Activated T-cell treated with anti-CD3 and anti-CD28 coated beads for 24 hours (primary cell): ENCODE data around the gene SLC2A4.

Source experiments
- DNase-seq: peaks from one replicate; pipeline ENCODE4 v3.0.0-alpha.2; 2020; ENCODE audit warnings: low read depth

The SLC2A4 gene

GRCh38 chr17:7248796-7249195 is 32.7 kb upstream of the SLC2A4 start:
- DNase-seq = no peak

- DNase-seq = no peak
Measured at GRCh38 chr17:7249214-7249613, 32.3 kb upstream of the SLC2A4 start.

GRCh38 chr17:7249830-7250229 is 31.7 kb upstream of the SLC2A4 start:
- no peak for DNase-seq

DNA sequence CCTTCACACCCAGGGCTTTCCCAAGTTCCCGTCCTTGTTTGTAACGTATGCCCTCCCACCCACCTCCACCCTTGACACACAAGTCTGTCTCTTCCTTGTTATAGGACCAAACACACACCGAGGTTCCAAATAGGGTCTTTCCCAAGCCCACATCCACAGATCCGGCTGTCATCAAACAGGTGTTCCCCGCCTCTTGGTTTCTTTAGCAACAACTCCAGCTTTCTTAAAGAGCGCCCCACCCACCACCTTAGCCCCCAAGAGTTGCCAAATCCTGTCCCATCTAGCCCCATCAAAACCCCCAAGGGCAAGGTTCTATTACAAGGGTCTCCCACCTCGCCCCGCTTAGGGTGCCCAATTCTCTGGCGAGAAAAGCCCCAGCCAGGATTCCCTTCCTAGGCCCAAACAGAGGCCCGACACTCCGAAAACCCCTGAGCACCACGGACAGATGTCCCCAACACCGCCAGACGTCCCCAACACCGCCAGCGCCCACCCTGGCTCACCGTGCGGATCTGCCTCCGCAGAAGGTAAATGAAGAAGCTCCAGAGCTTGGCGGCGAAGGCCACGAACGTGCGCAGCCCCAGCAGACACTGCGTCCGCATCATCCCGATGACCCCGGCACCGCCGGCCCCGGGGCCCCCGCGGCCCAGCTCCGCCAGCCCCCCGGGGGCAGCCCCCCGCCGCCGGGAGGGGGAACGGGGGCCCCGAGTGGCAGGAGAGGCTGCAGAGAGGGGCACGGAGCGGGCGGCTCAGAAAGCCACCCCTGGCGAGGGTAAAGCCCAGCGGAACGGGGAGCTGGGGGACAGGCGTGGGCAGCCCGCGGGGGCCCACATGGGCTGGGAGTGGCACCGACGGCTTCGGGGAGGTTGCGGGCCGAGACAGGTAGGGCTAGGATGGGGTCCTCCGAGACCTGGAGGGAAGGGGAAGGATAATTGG is 30.6 kb upstream of the SLC2A4 start:
- no peak for DNase-seq

- DNase-seq = peak; percentile 98
Measured at GRCh38 chr17:7251661-7252175, 29.8 kb upstream of the SLC2A4 start, which contains the start of gene CTDNEP1. Gene CTDNEP1, minus strand, starts transcription at chr17:7251734. Its CDS starts 438 bp downstream, at chr17:7251296.

- DNase-seq = peak; percentile 79
Measured at GRCh38 chr17:7252176-7253043, 29.1 kb upstream of the SLC2A4 start, which contains the start of gene ELP5. Gene ELP5, plus strand, starts transcription at chr17:7252215. Its CDS starts 336 bp downstream, at chr17:7252551.

- DNase-seq = no peak
Measured at GRCh38 chr17:7253082-7253481, 28.4 kb upstream of the SLC2A4 start.

DNA sequence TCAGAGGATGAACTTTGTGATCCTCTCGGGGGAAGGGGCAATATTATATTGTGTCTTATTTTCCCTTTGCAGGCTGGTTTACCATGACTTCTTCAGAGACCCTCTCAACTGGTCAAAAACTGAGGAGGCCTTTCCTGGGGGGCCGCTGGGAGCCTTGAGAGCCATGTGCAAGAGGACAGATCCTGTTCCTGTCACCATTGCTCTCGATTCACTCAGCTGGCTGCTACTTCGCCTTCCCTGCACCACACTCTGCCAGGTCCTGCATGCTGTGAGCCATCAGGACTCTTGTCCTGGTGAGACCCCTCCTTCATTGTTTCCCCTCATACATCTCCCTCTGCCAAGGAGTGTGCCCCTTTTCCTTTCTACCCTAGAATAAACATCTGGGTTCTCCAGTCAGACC is 27.0 kb upstream of the SLC2A4 start:
- DNase-seq = no peak

DNA sequence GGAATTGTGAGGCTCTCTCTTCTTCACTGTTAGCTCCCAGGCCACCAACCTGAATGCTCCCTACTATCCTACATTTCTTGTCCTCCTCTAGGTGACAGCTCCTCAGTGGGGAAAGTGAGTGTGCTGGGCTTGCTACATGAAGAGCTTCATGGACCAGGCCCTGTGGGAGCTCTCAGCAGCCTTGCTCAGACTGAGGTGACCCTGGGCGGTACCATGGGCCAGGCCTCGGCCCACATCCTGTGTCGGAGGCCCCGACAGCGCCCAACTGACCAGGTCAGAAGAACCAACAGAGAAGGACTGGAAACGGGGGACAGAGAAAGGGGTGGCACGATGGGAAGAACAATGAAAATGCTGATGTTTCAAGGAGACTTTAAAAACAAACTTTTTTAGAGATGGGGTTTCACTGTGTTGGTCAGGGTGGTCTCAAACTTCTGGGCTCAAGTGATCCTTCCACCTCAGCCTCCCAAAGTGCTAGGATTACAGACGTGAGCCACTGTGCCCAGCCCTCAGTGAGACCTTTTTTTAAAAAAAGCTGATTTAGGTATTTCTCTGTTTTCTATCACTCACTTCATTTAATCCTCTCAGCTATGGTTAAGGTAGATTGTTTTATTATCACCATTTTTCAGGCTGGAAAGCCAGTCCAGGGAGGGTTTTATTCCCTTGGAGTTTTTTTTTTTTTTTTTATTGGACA is 24.6 kb upstream of the SLC2A4 start:
- DNase-seq = no peak

- no peak for DNase-seq
Measured at GRCh38 chr17:7258731-7259554, 22.6 kb upstream of the SLC2A4 start.

DNA sequence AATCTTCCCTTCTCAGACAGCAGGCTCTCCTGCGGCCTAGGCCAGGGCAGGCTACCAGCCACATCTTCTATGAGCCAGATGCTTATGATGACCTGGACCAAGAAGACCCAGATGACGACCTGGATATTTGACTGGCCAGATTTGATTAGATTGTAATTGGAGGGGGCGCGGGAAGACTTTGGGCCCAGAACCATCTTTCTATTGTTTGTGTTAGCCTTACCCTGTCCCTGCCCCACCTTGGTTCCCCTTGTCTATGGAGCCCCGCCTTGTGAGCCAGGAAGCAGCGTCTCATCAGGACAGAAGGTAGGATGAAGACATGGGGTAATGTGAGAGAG is 22.0 kb upstream of the SLC2A4 start:
- no peak for DNase-seq

DNA sequence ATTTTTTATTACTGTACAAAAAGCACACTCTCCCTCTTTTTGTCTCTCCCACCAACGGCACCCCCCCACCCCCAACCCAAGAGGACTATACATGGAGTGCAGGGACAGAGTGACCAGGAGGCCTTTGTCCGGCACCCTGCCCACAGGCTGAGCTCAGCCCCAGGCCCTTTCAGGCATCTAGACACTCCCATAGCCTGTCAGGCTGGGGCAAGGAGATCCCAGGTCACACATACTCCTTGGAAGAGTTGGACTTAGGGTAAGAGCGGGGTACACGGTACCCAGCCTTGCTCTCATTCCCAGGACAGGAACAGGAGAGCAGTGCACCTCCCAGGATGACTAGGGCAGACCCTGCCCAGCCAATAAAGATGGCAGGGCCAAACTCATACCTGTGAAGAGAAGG is 21.4 kb upstream of the SLC2A4 start:
- no peak for DNase-seq

GRCh38 chr17:7260651-7261378 is 20.7 kb upstream of the SLC2A4 start:
- DNase-seq = no peak

DNA sequence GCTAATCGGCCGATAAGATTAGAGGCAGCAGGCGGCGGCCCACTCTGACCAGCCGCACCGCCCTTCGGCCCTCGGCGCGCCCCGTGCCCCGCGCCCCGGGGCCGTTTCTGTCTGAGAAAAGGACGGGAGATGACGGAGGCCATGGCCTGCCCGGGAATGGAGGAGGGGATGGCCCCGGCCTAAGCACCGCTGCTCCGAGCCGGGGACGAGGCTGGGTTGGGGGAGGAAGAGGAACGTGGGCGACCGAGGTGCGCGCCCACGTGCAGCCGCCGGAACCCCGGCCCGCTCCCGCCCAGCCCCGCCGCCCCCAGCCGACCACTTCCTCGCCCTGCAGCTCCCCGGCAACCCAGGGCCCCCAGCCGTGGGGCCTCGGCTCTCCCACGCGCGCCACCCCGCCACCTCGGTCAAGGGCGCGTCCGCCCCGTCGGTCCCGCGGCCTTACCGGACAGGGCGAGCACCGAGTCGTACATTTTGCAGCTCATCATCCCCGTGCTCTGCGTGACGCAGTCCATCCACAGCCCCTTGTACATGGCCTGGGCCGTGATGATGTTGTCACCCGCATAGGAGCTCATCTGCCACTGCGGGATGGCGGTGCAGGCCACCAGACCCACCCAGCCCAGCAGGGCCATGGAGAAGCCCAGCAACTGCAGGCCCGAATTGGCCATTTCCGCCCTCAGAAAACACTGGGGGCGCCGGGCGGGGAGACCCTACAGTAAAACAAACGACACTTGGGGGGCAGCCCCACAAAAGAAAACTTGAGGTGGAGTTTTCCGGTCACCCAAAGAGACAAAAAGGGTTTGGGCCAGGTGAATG is 19.9 kb upstream of the SLC2A4 start:
- no peak for DNase-seq

DNA sequence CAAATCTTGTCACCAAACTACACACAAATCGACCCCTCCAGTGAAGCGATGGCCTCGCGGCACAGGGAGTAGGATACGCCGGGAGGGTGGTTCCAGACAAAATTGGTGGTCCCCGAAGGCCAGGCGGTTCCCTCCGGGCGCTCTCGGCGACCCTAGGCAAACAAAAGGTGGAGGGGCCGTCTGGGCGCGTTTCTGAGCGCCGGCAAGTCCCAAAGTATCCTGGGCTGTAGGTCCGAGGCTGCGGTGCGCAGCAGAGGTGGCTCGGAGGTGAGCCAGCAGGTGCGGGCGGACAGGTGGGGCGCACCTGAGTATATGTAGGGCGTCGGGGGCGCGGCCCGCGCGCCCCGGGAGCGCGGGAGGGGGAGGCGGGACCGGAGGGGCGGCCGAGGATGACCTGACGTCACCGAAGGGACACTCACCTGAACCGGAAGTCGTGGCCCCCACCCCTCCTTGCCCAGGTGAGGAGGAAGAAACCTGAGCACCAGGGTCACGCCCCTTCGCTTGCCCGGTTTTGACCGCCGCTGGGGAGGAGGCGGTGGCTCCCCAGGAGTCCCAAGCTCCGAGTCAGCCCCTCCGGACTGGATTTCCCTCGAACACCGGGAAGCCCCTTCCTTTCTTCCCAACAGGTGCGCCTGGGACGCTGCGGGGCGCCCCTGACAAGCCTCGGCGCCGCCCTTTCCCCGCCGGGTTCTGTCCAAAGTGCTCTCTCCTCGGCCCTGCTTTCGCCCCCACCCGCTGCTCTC is 19.2 kb upstream of the SLC2A4 start, which contains the start of gene CLDN7:
TSS of gene CLDN7 (minus strand) at position 287 of the 743 bp plus-strand sequence. CDS start 435 bp downstream, outside the sequence.
- no peak for DNase-seq

GRCh38 chr17:7262935-7263800 is 18.4 kb upstream of the SLC2A4 start:
- no peak for DNase-seq

GRCh38 chr17:7263801-7264078 is 17.8 kb upstream of the SLC2A4 start:
- no peak for DNase-seq

DNA sequence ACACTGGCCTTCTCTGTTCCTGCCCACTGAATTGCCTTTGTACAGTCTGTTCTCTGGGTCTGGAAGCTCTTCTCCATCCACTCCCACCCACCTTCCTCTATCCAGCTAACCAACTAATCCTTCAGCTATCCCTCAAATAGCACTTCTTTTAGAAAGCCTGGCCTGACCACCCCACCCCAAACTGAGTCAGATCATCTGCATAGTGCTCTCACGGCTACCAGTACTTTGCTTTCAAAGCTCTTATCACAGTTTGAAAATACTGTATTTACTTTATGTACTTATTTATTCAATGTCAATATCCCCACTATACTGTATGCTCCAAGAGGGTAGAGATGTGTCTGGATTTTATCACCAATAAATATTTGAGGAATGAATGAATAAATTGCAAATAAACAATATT is 14.7 kb upstream of the SLC2A4 start:
- no peak for DNase-seq
